OCI-LY1 (cell line): Measurements from ENCODE around the gene SAMD14.

Source experiments
- H2AFZ ChIP-seq: fragments of 200-600 bp; sonication (generic), shearing (Covaris generic); 2 replicates; pipeline ENCODE4 v1.6.0; 2014; ENCODE audit warnings: antibody characterized with exemption, mild to moderate bottlenecking, low read length
- H3F3A ChIP-seq: fragments of 200-600 bp; sonication (generic), shearing (Covaris generic); 2 replicates; pipeline ENCODE4 v1.6.0; 2014; ENCODE audit warnings: mild to moderate bottlenecking, antibody characterized with exemption, low read length, moderate library complexity; ENCODE audit not compliant: insufficient read depth
- H3K27ac ChIP-seq: fragments of 200-600 bp; sonication (generic); 2 replicates; pipeline ENCODE4 v1.5.1; 2014; ENCODE audit warnings: low read length, mixed run types, mild to moderate bottlenecking, low read depth; ENCODE audit not compliant: poor library complexity, severe bottlenecking
- H3K27me3 ChIP-seq: fragments of 200-600 bp; sonication (generic); 2 replicates; pipeline ENCODE4 v1.6.0; 2014; ENCODE audit warnings: antibody characterized with exemption, mild to moderate bottlenecking, low read length, moderate library complexity; ENCODE audit not compliant: insufficient read depth
- H3K36me3 ChIP-seq: fragments of 200-600 bp; sonication (generic); 2 replicates; pipeline ENCODE4 v1.6.1; 2014; ENCODE audit warnings: mild to moderate bottlenecking, antibody characterized with exemption, low read length, moderate library complexity, mixed read lengths; ENCODE audit not compliant: insufficient read depth
- H3K4me1 ChIP-seq: fragments of 200-600 bp; sonication (generic); 2 replicates; pipeline ENCODE4 v1.5.1; 2014; ENCODE audit warnings: mild to moderate bottlenecking, low read length, moderate library complexity; ENCODE audit not compliant: insufficient read depth, severe bottlenecking
- H3K4me2 ChIP-seq: fragments of 200-600 bp; sonication (generic), shearing (Covaris generic); 2 replicates; pipeline ENCODE4 v1.6.1; 2014; ENCODE audit warnings: low read length
- H3K4me3 ChIP-seq: fragments of 200-600 bp; sonication (generic); 2 replicates; pipeline ENCODE4 v1.5.1; 2014; ENCODE audit warnings: low read length, low read depth, mild to moderate bottlenecking, mixed read lengths; ENCODE audit not compliant: poor library complexity, severe bottlenecking
- H3K79me2 ChIP-seq: fragments of 200-600 bp; shearing (Covaris generic); 2 replicates; pipeline ENCODE4 v1.6.1; 2016; ENCODE audit warnings: mixed run types, low read length, mixed read lengths; ENCODE audit not compliant: insufficient read depth
- H3K9ac ChIP-seq: fragments of 200-600 bp; sonication (generic), shearing (Covaris generic); 2 replicates; pipeline ENCODE4 v1.6.1; 2014; ENCODE audit warnings: mild to moderate bottlenecking, low read length, mixed read lengths
- H3K9me2 ChIP-seq: fragments of 200-600 bp; sonication (generic), shearing (Covaris generic); 2 replicates; pipeline ENCODE4 v1.6.1; 2014; ENCODE audit warnings: low read depth, mild to moderate bottlenecking, low read length, mixed read lengths
- H3K9me3 ChIP-seq: fragments of 200-600 bp; shearing (Covaris generic); 2 replicates; pipeline ENCODE4 v1.6.1; 2014; ENCODE audit warnings: low read length, mixed read lengths
- H4K20me1 ChIP-seq: fragments of 200-600 bp; sonication (generic), shearing (Covaris generic); 2 replicates; pipeline ENCODE4 v1.6.0; 2016; ENCODE audit warnings: mild to moderate bottlenecking, low read length; ENCODE audit not compliant: insufficient read depth
- EZH2 ChIP-seq: fragments of 200-600 bp; sonication (generic), shearing (Covaris generic); IDR thresholded peaks from 2 replicates; pipeline ENCODE4 v1.8.0; 2017; ENCODE audit warnings: borderline replicate concordance, mixed run types, mild to moderate bottlenecking, antibody characterized with exemption, low read length, moderate library complexity, mixed read lengths
- TF ChIP-seq, protein P1 (sequence below): fragments of 200-600 bp; sonication (generic), shearing (Covaris generic); IDR thresholded peaks from 2 replicates; pipeline ENCODE4 v1.5.1; 2017; ENCODE audit warnings: mild to moderate bottlenecking, antibody characterized with exemption, low read length, moderate library complexity, mixed read lengths

Gene SAMD14

GRCh38 chr17:50090071-50090470 is 39.9 kb downstream of the SAMD14 start:
- no peaks in the 10 kb centered on the region for H4K20me1 ChIP-seq
- no peak overlapping the region for H3K4me2 ChIP-seq
- no peak overlapping the region for H3K4me3 ChIP-seq
- H3K27me3 ChIP-seq: no peaks in the 10 kb centered on the region; the same call in 1 of the 2 replicates
- no peaks in the 10 kb centered on the region for H3F3A ChIP-seq
- H3K4me1 ChIP-seq: peaks cover 8% of the 10 kb centered on the region
- H3K36me3 ChIP-seq: no peaks in the 10 kb centered on the region
- no peak overlapping the region for H3K27ac ChIP-seq
- no peaks in the 10 kb centered on the region for H3K9me2 ChIP-seq
- H3K9ac ChIP-seq: no peak overlapping the region
- TF ChIP-seq EZH2: no peak
- TF ChIP-seq, protein P1, sequence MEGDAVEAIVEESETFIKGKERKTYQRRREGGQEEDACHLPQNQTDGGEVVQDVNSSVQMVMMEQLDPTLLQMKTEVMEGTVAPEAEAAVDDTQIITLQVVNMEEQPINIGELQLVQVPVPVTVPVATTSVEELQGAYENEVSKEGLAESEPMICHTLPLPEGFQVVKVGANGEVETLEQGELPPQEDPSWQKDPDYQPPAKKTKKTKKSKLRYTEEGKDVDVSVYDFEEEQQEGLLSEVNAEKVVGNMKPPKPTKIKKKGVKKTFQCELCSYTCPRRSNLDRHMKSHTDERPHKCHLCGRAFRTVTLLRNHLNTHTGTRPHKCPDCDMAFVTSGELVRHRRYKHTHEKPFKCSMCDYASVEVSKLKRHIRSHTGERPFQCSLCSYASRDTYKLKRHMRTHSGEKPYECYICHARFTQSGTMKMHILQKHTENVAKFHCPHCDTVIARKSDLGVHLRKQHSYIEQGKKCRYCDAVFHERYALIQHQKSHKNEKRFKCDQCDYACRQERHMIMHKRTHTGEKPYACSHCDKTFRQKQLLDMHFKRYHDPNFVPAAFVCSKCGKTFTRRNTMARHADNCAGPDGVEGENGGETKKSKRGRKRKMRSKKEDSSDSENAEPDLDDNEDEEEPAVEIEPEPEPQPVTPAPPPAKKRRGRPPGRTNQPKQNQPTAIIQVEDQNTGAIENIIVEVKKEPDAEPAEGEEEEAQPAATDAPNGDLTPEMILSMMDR: no peak
- no peaks in the 10 kb centered on the region for H3K9me3 ChIP-seq
- no peaks in the 10 kb centered on the region for H3K79me2 ChIP-seq
- H2AFZ ChIP-seq: no peak overlapping the region

DNA sequence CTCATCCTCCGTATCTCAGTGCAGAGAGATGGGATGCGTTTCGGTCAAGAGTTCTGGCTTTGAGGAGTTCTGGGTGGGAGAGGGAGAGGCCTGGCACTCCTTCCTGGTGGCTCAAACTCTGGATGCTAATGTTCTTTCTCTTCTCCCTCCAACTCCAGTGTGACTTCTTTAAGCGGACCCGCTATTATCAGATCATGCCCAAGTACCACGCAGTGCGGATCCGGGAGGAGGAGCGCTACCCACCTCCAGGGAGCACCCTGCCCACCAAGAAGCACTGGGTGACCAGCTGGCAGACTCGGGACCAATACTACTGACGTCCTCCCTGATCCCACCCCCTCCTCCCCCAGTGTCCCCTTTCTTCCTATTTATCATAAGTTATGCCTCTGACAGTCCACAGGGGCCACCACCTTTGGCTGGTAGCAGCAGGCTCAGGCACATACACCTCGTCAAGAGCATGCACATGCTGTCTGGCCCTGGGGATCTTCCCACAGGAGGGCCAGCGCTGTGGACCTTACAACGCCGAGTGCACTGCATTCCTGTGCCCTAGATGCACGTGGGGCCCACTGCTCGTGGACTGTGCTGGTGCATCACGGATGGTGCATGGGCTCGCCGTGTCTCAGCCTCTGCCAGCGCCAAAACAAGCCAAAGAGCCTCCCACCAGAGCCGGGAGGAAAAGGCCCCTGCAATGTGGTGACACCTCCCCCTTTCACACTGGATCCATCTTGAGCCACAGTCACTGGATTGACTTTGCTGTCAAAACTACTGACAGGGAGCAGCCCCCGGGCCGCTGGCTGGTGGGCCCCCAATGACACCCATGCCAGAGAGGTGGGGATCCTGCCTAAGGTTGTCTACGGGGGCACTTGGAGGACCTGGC is 40.8 kb downstream of the SAMD14 start:
- no peaks in the 10 kb centered on the region for H4K20me1 ChIP-seq
- H3K4me2 ChIP-seq: no peak overlapping the region
- no peak overlapping the region for H3K27ac ChIP-seq
- H3K27me3 ChIP-seq: no peaks in the 10 kb centered on the region; the same call in 1 of the 2 replicates
- no peaks in the 10 kb centered on the region for H3K9me2 ChIP-seq
- H2AFZ ChIP-seq: no peak overlapping the region
- no peak overlapping the region for H3K9ac ChIP-seq
- no peaks in the 10 kb centered on the region for H3F3A ChIP-seq
- no peaks in the 10 kb centered on the region for H3K36me3 ChIP-seq
- no peaks in the 10 kb centered on the region for H3K9me3 ChIP-seq
- H3K4me1 ChIP-seq: no peaks in the 10 kb centered on the region
- no peak overlapping the region for H3K4me3 ChIP-seq
- H3K79me2 ChIP-seq: no peaks in the 10 kb centered on the region
- TF ChIP-seq, protein P1: no peak
- no peak for TF ChIP-seq EZH2

DNA sequence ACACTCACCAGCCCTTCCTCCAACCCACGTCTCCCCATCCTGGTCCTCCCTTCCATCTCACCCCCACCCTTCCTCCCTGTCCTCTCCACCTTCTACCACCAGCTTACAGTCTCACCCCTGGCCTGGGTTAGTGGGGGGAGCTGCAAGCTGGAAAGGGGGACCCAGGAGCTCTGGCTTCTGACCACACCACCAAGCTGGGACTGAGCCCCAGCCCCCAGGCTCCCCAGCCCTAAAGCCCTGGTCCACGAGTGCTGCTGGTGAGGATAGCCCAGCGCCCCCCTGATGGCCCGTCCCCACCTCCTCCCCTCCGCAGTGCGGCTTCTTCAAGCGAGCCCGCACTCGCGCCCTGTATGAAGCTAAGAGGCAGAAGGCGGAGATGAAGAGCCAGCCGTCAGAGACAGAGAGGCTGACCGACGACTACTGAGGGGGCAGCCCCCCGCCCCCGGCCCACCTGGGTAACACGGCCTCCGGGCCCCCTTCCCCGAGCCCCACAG is 42.0 kb downstream of the SAMD14 start:
- Histone ChIP-seq H3K79me2 (no peaks in the 10 kb centered on the region), H2AFZ (no peak overlapping the region), H3K27me3 (no peaks in the 10 kb centered on the region; the same call in 1 of the 2 replicates), H3K9me3 (no peaks in the 10 kb centered on the region), H3K27ac (no peak overlapping the region), H3F3A (no peaks in the 10 kb centered on the region), H3K9ac (no peak overlapping the region), H3K4me2 (no peak overlapping the region), H3K4me3 (no peak overlapping the region), H3K4me1 (no peaks in the 10 kb centered on the region), H3K9me2 (no peaks in the 10 kb centered on the region), H4K20me1 (no peaks in the 10 kb centered on the region), H3K36me3 (no peaks in the 10 kb centered on the region)
- TF ChIP-seq EZH2: no peak
- TF ChIP-seq, protein P1: no peak
